Activated CD4-positive, CD25-positive, alpha-beta regulatory T cell treated with anti-CD3 and anti-CD28 coated beads, Interleukin-2, amount 50 U/mL, for 24 hours (primary cell): ENCODE measurements around the gene ADGRG6.
"Not testable (repeated sequence)": the region's sequence is repeated elsewhere in the genome, so short reads cannot be mapped to it uniquely, and the experiment has no call there.

Experiments used
- ATAC-seq, 2 donors: fragments of 150-1000 bp; cut with Tn5 transposase; one replicate each; pipeline ENCODE4 v1.10.0; 2021; ENCODE audit warnings: mild to moderate bottlenecking in 1 of 2, moderate library complexity in 1 of 2

Gene ADGRG6

GRCh38 chr6:142322504-142323198, 20.8 kb downstream of the ADGRG6 start:
- no peak for ATAC-seq

GRCh38 chr6:142323377-142323776, 21.6 kb downstream of the ADGRG6 start:
- ATAC-seq, result no peak

GRCh38 chr6:142324111-142324510, 22.3 kb downstream of the ADGRG6 start:
- no peak for ATAC-seq

GRCh38 chr6:142325111-142325510, 23.3 kb downstream of the ADGRG6 start:
- ATAC-seq, result no peak

GRCh38 chr6:142326540-142326939, 24.7 kb downstream of the ADGRG6 start:
- no peak for ATAC-seq

- ATAC-seq, result no peak
Measured at GRCh38 chr6:142328070-142328469, 26.3 kb downstream of the ADGRG6 start.

GRCh38 chr6:142329486-142330113, 27.8 kb downstream of the ADGRG6 start:
- no peak for ATAC-seq

GRCh38 chr6:142331075-142331551, 29.3 kb downstream of the ADGRG6 start:
- peak; percentile 44 to 58 for ATAC-seq

- no peak for ATAC-seq
Measured at GRCh38 chr6:142331601-142332000, 29.8 kb downstream of the ADGRG6 start.

- no peak for ATAC-seq
Measured at GRCh38 chr6:142332393-142333098, 30.7 kb downstream of the ADGRG6 start.

GRCh38 chr6:142333431-142333830, 31.6 kb downstream of the ADGRG6 start:
- ATAC-seq, result no peak

- no peak for ATAC-seq
Measured at GRCh38 chr6:142334294-142334693, 32.5 kb downstream of the ADGRG6 start.

- no peak for ATAC-seq
Measured at GRCh38 chr6:142335415-142335814, 33.6 kb downstream of the ADGRG6 start.

- no peak for ATAC-seq
Measured at GRCh38 chr6:142336183-142336582, 34.4 kb downstream of the ADGRG6 start.

GRCh38 chr6:142336787-142337186, 35.0 kb downstream of the ADGRG6 start:
- no peak for ATAC-seq

GRCh38 chr6:142339113-142339512, 37.3 kb downstream of the ADGRG6 start:
- no peak for ATAC-seq

- no peak for ATAC-seq
Measured at GRCh38 chr6:142339968-142340658, 38.3 kb downstream of the ADGRG6 start.

- no peak for ATAC-seq
Measured at GRCh38 chr6:142341855-142342330, 40.1 kb downstream of the ADGRG6 start.

- ATAC-seq, result no peak
Measured at GRCh38 chr6:142342986-142343385, 41.2 kb downstream of the ADGRG6 start.

- ATAC-seq, result no peak
Measured at GRCh38 chr6:142343938-142344337, 42.1 kb downstream of the ADGRG6 start.

- ATAC-seq, result no peak
Measured at GRCh38 chr6:142345261-142345660, 43.5 kb downstream of the ADGRG6 start.

- not testable (repeated sequence) for ATAC-seq
Measured at GRCh38 chr6:142346166-142346565, 44.4 kb downstream of the ADGRG6 start.

- ATAC-seq, result no peak
Measured at GRCh38 chr6:142349215-142349823, 47.5 kb downstream of the ADGRG6 start.
